T-helper 22 cell (primary cell): ENCODE data around the gene KRTAP3-2.

Source experiments
- DNase-seq: peaks from one replicate; pipeline ENCODE4 v3.0.0-alpha.2; 2020; ENCODE audit warnings: low read depth

Gene KRTAP3-2

GRCh38 chr17:41010441-41010840, 10.7 kb upstream of the KRTAP3-2 start:
- DNase-seq, result no peak

GRCh38 chr17:41009936-41010335, 10.2 kb upstream of the KRTAP3-2 start:
- DNase-seq, result no peak

- no peak for DNase-seq
Measured at GRCh38 chr17:41009301-41009760, 9.6 kb upstream of the KRTAP3-2 start.

- DNase-seq, result no peak
Measured at GRCh38 chr17:41008811-41009210, 9.1 kb upstream of the KRTAP3-2 start, which contains the start of gene KRTAP3-1. KRTAP3-1 (minus strand) TSS chr17:41009128; CDS start chr17:41009074, 54 bp downstream.

- no peak for DNase-seq
Measured at GRCh38 chr17:41004397-41004796, 4.7 kb upstream of the KRTAP3-2 start.

- no peak for DNase-seq
Measured at GRCh38 chr17:41003926-41004325, 4.2 kb upstream of the KRTAP3-2 start.

GRCh38 chr17:41002814-41003213, 3.1 kb upstream of the KRTAP3-2 start:
- DNase-seq, result no peak

- DNase-seq, result no peak
Measured at GRCh38 chr17:41001795-41002194, 2.1 kb upstream of the KRTAP3-2 start.

- DNase-seq, result no peak
Measured at GRCh38 chr17:40997361-40997760, 2.3 kb downstream of the KRTAP3-2 start.

GRCh38 chr17:40996829-40997228, 2.9 kb downstream of the KRTAP3-2 start:
- DNase-seq, result no peak

- no peak for DNase-seq
Measured at GRCh38 chr17:40995116-40995515, 4.6 kb downstream of the KRTAP3-2 start.

- no peak for DNase-seq
Measured at GRCh38 chr17:40993839-40994238, 5.9 kb downstream of the KRTAP3-2 start, which contains the start of gene KRTAP3-3. KRTAP3-3 (minus strand) TSS chr17:40994164; CDS start chr17:40994097, 67 bp downstream.

GRCh38 chr17:40993084-40993483, 6.6 kb downstream of the KRTAP3-2 start:
- no peak for DNase-seq

GRCh38 chr17:40992666-40993065, 7.0 kb downstream of the KRTAP3-2 start:
- no peak for DNase-seq

- DNase-seq, result no peak
Measured at GRCh38 chr17:40986920-40987319, 12.8 kb downstream of the KRTAP3-2 start.

- DNase-seq, result no peak
Measured at GRCh38 chr17:40984226-40984625, 15.5 kb downstream of the KRTAP3-2 start, which contains the start of gene KRT40. KRT40 (minus strand) TSS chr17:40984326; CDS start chr17:40984273, 53 bp downstream.

- DNase-seq, result no peak
Measured at GRCh38 chr17:40981115-40981514, 18.6 kb downstream of the KRTAP3-2 start.

GRCh38 chr17:40980596-40980995, 19.1 kb downstream of the KRTAP3-2 start:
- DNase-seq, result no peak

GRCh38 chr17:40980117-40980516, 19.6 kb downstream of the KRTAP3-2 start:
- no peak for DNase-seq

- DNase-seq, result no peak
Measured at GRCh38 chr17:40978575-40979151, 21.0 kb downstream of the KRTAP3-2 start.

GRCh38 chr17:40975516-40975915, 24.2 kb downstream of the KRTAP3-2 start:
- no peak for DNase-seq

- no peak for DNase-seq
Measured at GRCh38 chr17:40974366-40974765, 25.3 kb downstream of the KRTAP3-2 start.

GRCh38 chr17:40967582-40967981, 32.1 kb downstream of the KRTAP3-2 start:
- DNase-seq, result no peak

- no peak for DNase-seq
Measured at GRCh38 chr17:40966848-40967247, 32.9 kb downstream of the KRTAP3-2 start, which contains the start of gene KRT39. KRT39 (minus strand) TSS chr17:40966948; CDS start chr17:40966856, 92 bp downstream.
